Amygdala (tissue), 56 donors: ENCODE results near the gene SIRT2.

Experiments
- DNase-seq, 56 donors: peaks; one replicate each; lab custom pipeline; 2025; lab: John Stamatoyannopoulos, UW

SIRT2 gene

GRCh38 chr19:38921420-38922274, 22.2 kb upstream of the SIRT2 start:
- no peak for DNase-seq

- DNase-seq: no peak
Observed at GRCh38 chr19:38920602-38921419, 21.4 kb upstream of the SIRT2 start.

GRCh38 chr19:38919837-38920601, 20.6 kb upstream of the SIRT2 start:
- no peak for DNase-seq

- no peak for DNase-seq
Observed at GRCh38 chr19:38918526-38918925, 19.1 kb upstream of the SIRT2 start.

- DNase-seq: no peak
Observed at GRCh38 chr19:38917921-38918491, 18.6 kb upstream of the SIRT2 start.

- DNase-seq: no peak
Observed at GRCh38 chr19:38917516-38917915, 18.1 kb upstream of the SIRT2 start.

- no peak for DNase-seq
Observed at GRCh38 chr19:38915329-38916321, 16.2 kb upstream of the SIRT2 start.

GRCh38 chr19:38913958-38914357, 14.5 kb upstream of the SIRT2 start:
- no peak for DNase-seq

- no peak for DNase-seq
Observed at GRCh38 chr19:38912600-38913514, 13.4 kb upstream of the SIRT2 start.

GRCh38 chr19:38911388-38912001, 12.1 kb upstream of the SIRT2 start:
- DNase-seq: no peak

GRCh38 chr19:38910488-38910887, 11.1 kb upstream of the SIRT2 start:
- DNase-seq: no peak

GRCh38 chr19:38908911-38909310, 9.5 kb upstream of the SIRT2 start:
- DNase-seq: no peak

GRCh38 chr19:38907670-38908069, 8.3 kb upstream of the SIRT2 start:
- DNase-seq: no peak

- DNase-seq: no peak
Observed at GRCh38 chr19:38907227-38907626, 7.8 kb upstream of the SIRT2 start.

GRCh38 chr19:38905620-38906019, 6.2 kb upstream of the SIRT2 start:
- no peak for DNase-seq

GRCh38 chr19:38904581-38905539, 5.4 kb upstream of the SIRT2 start:
- no peak for DNase-seq

GRCh38 chr19:38901683-38902082, 2.3 kb upstream of the SIRT2 start:
- no peak for DNase-seq
